ENCODE measurements around the gene FKBP2. TPM values are rescaled to one million over a fixed set of nuclear protein-coding genes. Genes with fewer than 3 reads are reported as not detected.

Gene FKBP2
- polyA plus RNA-seq, 1 donor (not counting 4 experiments of a cell fraction or from before 2014, with no cell fraction given) = 40.3 TPM

- DNase-seq (ENCODE audit: low read depth, low spot score) = no peak
- peak overlapping the region; percentile 33 for H3K9ac ChIP-seq (ENCODE audit: control insufficient read depth, extremely low read depth, insufficient read depth, low read length)
Measured at GRCh38 chr11:64234647-64235379, 6.1 kb upstream of the FKBP2 start.

GRCh38 chr11:64235437-64236161 lies 5.3 kb upstream of the FKBP2 start:
- H3K27ac ChIP-seq (ENCODE audit: control insufficient read depth, insufficient read depth, low read length) = no peak overlapping the region
- no peaks in the 10 kb centered on the region for H4K20me1 ChIP-seq (ENCODE audit: control insufficient read depth, extremely low read depth, insufficient read depth, low read length)
- H3K4me3 ChIP-seq (ENCODE audit: control insufficient read depth in 2 of 3, extremely low read depth in 1 of 3, insufficient read depth in 2 of 3, low read depth in 1 of 3, low read length in 3 of 3) = peak overlapping the region; percentile 49 to 63 (median 57)
- no peaks in the 10 kb centered on the region for H3K27me3 ChIP-seq (ENCODE audit: control insufficient read depth, extremely low read depth, insufficient read depth, low read length)
- DNase-seq (ENCODE audit: low read depth, low spot score) (no peak), FAIRE-seq (no peak)
- H3K9ac ChIP-seq (ENCODE audit: control insufficient read depth, extremely low read depth, insufficient read depth, low read length) = no peak overlapping the region
- H3K4me2 ChIP-seq (ENCODE audit: control insufficient read depth, extremely low read depth, insufficient read depth, low read depth, low read length) = peak overlapping the region; percentile 82
- no peaks in the 10 kb centered on the region for H3K79me2 ChIP-seq (ENCODE audit: control insufficient read depth, insufficient read depth, low read length)
- H3K9me1 ChIP-seq (ENCODE audit: control insufficient read depth, extremely low read depth, insufficient read depth, low read length) = peaks cover 2% of the 10 kb centered on the region
- H3K9me3 ChIP-seq (ENCODE audit: control insufficient read depth, low read depth, low read length) = no peaks in the 10 kb centered on the region
- TF ChIP-seq CTCF (optimal IDR thresholded peaks at IDR 0.05 in 1 of 3, IDR thresholded peaks at IDR 0.05 in 1 of 3, conservative IDR thresholded peaks at IDR 0.05 in 1 of 3; ENCODE audit: extremely low read depth in 1 of 3, insufficient read depth in 2 of 3, low read length in 3 of 3) (no peak), EZH2 (IDR thresholded peaks at IDR 0.05; ENCODE audit: low read length) (no peak)
- no peak overlapping the region for H2AFZ ChIP-seq (ENCODE audit: control insufficient read depth, low read length)
- dilution Hi-C loops (cut with MboI; ENCODE audit: extremely low pct_ligation_motif_present, low sequenced_read_pairs) = no loop called here
- H3K4me1 ChIP-seq (ENCODE audit: control insufficient read depth, extremely low read depth, insufficient read depth, low read length) = peaks cover 53% of the 10 kb centered on the region
- H3K36me3 ChIP-seq (ENCODE audit: control insufficient read depth in 2 of 2, extremely low read depth in 1 of 2, insufficient read depth in 2 of 2, low read length in 2 of 2) = peaks cover 8 to 23% of the 10 kb centered on the region in 2 experiments

More at GRCh38 chr11:64234647-64235379, 6.1 kb upstream of the FKBP2 start:
- no peaks in the 10 kb centered on the region for H3K79me2 ChIP-seq (ENCODE audit: control insufficient read depth, insufficient read depth, low read length)
- dilution Hi-C loops (cut with MboI; ENCODE audit: extremely low pct_ligation_motif_present, low sequenced_read_pairs) = no loop called here
- no peak overlapping the region for H3K27ac ChIP-seq (ENCODE audit: control insufficient read depth, insufficient read depth, low read length)
- TF ChIP-seq CTCF (optimal IDR thresholded peaks at IDR 0.05 in 1 of 3, IDR thresholded peaks at IDR 0.05 in 1 of 3, conservative IDR thresholded peaks at IDR 0.05 in 1 of 3; ENCODE audit: extremely low read depth in 1 of 3, insufficient read depth in 2 of 3, low read length in 3 of 3) (no peak), EZH2 (IDR thresholded peaks at IDR 0.05; ENCODE audit: low read length) (no peak)
- no peak overlapping the region for H2AFZ ChIP-seq (ENCODE audit: control insufficient read depth, low read length)
- no peaks in the 10 kb centered on the region for H3K9me3 ChIP-seq (ENCODE audit: control insufficient read depth, low read depth, low read length)
- peak overlapping the region; percentile 49 to 63 (median 57) for H3K4me3 ChIP-seq (ENCODE audit: control insufficient read depth in 2 of 3, extremely low read depth in 1 of 3, insufficient read depth in 2 of 3, low read depth in 1 of 3, low read length in 3 of 3)
- H4K20me1 ChIP-seq (ENCODE audit: control insufficient read depth, extremely low read depth, insufficient read depth, low read length) = no peaks in the 10 kb centered on the region
- peaks cover 52% of the 10 kb centered on the region for H3K4me1 ChIP-seq (ENCODE audit: control insufficient read depth, extremely low read depth, insufficient read depth, low read length)
- FAIRE-seq = no peak
- no peaks in the 10 kb centered on the region for H3K27me3 ChIP-seq (ENCODE audit: control insufficient read depth, extremely low read depth, insufficient read depth, low read length)
- peak overlapping the region; percentile 82 for H3K4me2 ChIP-seq (ENCODE audit: control insufficient read depth, extremely low read depth, insufficient read depth, low read depth, low read length)
- H3K9me1 ChIP-seq (ENCODE audit: control insufficient read depth, extremely low read depth, insufficient read depth, low read length) = peaks cover 2% of the 10 kb centered on the region
- peaks cover 8 to 23% of the 10 kb centered on the region in 2 experiments for H3K36me3 ChIP-seq (ENCODE audit: control insufficient read depth in 2 of 2, extremely low read depth in 1 of 2, insufficient read depth in 2 of 2, low read length in 2 of 2)

Data from keratinocyte (primary cell).